ENCODE results near the gene SRGAP3.

Gene SRGAP3

DNA sequence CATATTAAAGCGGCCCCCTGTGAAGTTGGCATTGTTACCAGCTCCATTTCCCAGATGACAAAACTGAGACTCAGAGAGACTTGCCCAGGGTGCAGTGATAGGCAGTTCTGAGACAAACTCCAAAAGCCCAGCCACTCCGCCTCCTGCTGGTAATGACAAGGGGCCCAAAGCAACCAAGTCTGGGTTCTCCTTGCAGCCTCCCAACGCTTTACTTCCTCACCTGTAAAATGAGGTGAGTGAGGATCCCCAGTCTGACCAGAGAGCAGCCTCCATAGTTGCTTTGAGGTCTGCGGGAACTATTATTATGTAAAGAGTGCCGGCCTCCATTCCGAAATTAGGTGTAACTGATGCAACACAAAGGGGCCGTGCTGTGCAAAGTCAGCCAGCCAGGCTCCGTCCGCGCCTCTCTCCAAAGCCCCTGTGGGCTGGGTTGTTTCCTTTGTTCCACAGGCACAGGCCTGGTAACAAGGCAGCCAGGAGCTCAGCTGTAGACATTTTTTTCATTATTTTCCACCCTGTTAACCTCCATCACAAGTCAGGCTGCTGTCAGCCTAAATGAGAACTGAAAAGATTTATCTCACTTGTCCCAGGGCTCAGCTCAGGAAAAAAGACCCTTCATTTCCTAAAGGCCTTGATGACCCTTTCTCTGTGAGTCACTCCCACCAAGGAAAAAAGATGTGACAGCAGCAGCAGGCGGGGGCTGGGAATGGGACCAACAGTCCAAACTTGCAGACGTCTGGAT is 147.0 kb downstream of the SRGAP3 start:
- Histone ChIP-seq H3K27ac (no peak overlapping the region), H3K9me3 (no peaks in the 10 kb centered on the region), H3K4me3 (ENCODE audit: low read depth in 1 of 2, low read length in 1 of 2) (no peak overlapping the region), H3K36me3 (no peaks in the 10 kb centered on the region), H3K4me1 (ENCODE audit: control insufficient read depth in 1 of 2, insufficient read depth in 1 of 2, low read depth in 1 of 2, low read length in 1 of 2) (no peaks in the 10 kb centered on the region), H3K27me3 (no peaks in the 10 kb centered on the region)
- TF ChIP-seq, protein P1, sequence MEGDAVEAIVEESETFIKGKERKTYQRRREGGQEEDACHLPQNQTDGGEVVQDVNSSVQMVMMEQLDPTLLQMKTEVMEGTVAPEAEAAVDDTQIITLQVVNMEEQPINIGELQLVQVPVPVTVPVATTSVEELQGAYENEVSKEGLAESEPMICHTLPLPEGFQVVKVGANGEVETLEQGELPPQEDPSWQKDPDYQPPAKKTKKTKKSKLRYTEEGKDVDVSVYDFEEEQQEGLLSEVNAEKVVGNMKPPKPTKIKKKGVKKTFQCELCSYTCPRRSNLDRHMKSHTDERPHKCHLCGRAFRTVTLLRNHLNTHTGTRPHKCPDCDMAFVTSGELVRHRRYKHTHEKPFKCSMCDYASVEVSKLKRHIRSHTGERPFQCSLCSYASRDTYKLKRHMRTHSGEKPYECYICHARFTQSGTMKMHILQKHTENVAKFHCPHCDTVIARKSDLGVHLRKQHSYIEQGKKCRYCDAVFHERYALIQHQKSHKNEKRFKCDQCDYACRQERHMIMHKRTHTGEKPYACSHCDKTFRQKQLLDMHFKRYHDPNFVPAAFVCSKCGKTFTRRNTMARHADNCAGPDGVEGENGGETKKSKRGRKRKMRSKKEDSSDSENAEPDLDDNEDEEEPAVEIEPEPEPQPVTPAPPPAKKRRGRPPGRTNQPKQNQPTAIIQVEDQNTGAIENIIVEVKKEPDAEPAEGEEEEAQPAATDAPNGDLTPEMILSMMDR (IDR thresholded peaks at IDR 0.05), result no peak

DNA sequence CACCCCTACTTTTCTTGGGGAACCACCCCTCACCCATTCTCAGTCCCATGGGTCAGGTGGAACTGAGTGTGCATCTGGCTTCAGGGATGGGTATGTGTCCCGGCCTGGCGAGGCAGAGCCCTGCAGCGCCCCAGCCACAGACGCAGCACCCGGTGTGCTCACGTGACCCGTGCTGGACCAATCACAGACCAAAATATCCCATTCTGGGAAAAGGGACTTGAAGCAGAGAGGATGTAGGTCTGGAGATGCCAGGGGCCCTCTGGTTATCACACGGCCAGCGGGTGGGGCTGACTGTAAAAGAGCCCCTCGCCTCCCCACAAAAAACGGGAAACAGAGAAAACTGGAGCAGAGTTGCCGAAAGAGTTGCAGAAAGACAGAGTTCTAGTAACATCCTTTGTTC is 148.2 kb downstream of the SRGAP3 start:
- no peak overlapping the region for H3K27ac ChIP-seq
- no peaks in the 10 kb centered on the region for H3K4me1 ChIP-seq (ENCODE audit: control insufficient read depth in 1 of 2, insufficient read depth in 1 of 2, low read depth in 1 of 2, low read length in 1 of 2)
- no peaks in the 10 kb centered on the region for H3K9me3 ChIP-seq
- H3K4me3 ChIP-seq (ENCODE audit: low read depth in 1 of 2, low read length in 1 of 2), result no peak overlapping the region
- H3K36me3 ChIP-seq, result no peaks in the 10 kb centered on the region
- TF ChIP-seq, protein P1 (IDR thresholded peaks at IDR 0.05), result no peak
- no peaks in the 10 kb centered on the region for H3K27me3 ChIP-seq

DNA sequence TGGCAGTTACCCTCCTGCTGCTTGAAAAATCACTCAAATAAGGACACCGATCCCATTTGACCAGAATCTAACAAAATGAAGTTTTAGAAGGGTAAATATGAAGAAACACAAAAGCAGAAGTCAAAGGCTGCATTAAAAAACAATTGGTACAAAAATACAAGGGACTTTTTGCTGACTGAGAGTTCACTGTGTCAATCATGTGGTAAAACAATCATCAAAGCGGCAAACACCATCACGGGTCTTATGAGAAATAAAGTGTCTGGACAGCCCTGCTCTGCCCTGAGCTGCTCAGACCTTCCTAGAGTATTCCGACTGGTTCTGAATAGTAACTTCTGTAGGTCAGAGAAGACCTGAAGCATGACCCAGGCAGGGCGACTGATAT is 148.9 kb downstream of the SRGAP3 start:
- Histone ChIP-seq H3K36me3 (no peaks in the 10 kb centered on the region), H3K9me3 (no peaks in the 10 kb centered on the region), H3K27ac (no peak overlapping the region), H3K4me1 (ENCODE audit: control insufficient read depth in 1 of 2, insufficient read depth in 1 of 2, low read depth in 1 of 2, low read length in 1 of 2) (no peaks in the 10 kb centered on the region), H3K27me3 (no peaks in the 10 kb centered on the region), H3K4me3 (ENCODE audit: low read depth in 1 of 2, low read length in 1 of 2) (no peak overlapping the region)
- TF ChIP-seq, protein P1 (IDR thresholded peaks at IDR 0.05), result no peak

DNA sequence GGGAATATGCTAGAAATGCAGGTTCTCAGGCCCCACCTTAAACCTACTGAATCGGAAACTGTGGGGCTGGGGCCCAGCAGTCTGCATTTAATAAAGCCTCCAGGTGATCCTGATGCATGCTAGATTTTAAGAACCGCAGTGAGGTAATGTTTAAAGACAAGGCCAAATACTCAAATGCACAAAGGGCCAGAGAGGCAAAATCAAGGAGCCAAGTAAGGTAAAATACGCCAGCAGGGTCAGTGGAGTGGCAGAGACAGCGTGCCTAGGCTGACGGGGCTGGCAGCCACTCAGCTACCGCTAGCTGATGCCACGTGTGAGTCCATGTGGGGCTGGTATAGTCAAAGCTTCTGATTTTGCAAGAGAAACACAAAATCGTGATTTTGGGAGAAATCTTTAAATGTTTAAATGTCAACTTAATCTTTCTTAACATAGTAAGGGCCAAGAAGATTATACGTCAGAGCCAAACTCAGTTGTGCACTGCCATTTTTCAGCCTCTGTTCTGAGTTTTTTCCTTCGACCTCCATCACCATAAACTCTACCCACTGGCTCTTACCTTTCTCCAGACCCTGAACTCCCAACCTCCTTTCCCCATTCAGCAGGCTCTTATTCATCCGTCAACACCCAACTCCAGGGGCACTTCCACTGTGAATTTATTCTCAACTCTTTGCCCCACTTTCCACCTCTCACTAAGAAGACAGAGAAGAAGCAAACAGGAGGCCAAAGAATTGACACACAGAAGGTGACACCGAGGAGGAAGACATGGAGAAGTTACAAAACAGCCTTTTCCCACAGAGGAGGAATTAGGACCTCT is 149.5 kb downstream of the SRGAP3 start:
- no peaks in the 10 kb centered on the region for H3K27me3 ChIP-seq
- no peaks in the 10 kb centered on the region for H3K4me1 ChIP-seq (ENCODE audit: control insufficient read depth in 1 of 2, insufficient read depth in 1 of 2, low read depth in 1 of 2, low read length in 1 of 2)
- no peak overlapping the region for H3K4me3 ChIP-seq (ENCODE audit: low read depth in 1 of 2, low read length in 1 of 2)
- no peak overlapping the region for H3K27ac ChIP-seq
- no peaks in the 10 kb centered on the region for H3K9me3 ChIP-seq
- TF ChIP-seq, protein P1 (IDR thresholded peaks at IDR 0.05), result no peak
- no peaks in the 10 kb centered on the region for H3K36me3 ChIP-seq

DNA sequence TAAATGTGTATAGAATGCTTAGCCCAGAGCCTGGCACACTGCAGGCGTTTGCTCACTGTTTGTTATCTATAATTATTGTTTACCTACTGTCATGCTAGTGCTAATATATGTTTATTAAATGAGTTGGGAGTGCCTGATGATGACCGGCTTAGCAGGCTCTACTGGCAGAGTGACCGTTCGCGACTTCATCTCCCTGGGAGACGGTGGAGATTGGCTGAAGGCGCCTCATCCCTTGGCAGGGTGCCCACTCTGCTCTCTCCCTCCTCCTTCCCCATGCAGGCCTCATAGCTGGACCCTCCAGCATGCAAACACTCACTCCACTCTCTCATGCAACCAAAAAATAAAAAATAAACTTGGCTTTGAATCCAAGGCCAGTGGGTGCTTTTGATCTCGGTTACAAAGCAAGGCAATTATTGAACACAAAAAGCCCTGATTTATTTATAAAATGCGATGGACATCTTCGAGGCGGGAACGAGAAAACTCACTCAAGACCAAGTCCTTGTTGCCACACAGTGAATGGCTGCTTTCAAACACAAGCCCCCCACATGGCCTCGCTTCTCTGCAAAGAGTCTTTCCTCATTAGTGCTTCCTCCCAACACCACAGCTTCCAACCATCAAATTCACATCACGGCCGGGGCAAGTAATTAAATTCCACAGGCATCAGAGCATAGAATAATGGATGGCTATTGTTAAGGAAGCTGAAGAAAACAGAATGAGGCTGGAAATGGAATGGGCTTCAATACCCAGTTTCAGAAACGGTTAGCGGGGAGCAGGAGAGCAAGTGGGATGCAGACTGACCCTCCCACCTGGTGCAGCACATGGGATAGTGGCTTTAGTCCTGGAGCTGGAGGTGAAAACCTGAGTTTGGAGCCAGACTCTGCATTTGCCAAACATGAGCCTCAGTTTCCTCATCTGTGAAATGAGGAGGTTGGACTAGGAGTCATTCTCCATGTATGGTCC is 150.4 kb downstream of the SRGAP3 start:
- Histone ChIP-seq H3K4me3 (ENCODE audit: low read depth in 1 of 2, low read length in 1 of 2) (no peak overlapping the region), H3K36me3 (no peaks in the 10 kb centered on the region), H3K4me1 (ENCODE audit: control insufficient read depth in 1 of 2, insufficient read depth in 1 of 2, low read depth in 1 of 2, low read length in 1 of 2) (no peaks in the 10 kb centered on the region), H3K27ac (no peak overlapping the region), H3K27me3 (no peaks in the 10 kb centered on the region), H3K9me3 (no peaks in the 10 kb centered on the region)
- TF ChIP-seq, protein P1 (IDR thresholded peaks at IDR 0.05), result no peak
